ENCODE data around the gene EVA1A.

EVA1A gene

DNA sequence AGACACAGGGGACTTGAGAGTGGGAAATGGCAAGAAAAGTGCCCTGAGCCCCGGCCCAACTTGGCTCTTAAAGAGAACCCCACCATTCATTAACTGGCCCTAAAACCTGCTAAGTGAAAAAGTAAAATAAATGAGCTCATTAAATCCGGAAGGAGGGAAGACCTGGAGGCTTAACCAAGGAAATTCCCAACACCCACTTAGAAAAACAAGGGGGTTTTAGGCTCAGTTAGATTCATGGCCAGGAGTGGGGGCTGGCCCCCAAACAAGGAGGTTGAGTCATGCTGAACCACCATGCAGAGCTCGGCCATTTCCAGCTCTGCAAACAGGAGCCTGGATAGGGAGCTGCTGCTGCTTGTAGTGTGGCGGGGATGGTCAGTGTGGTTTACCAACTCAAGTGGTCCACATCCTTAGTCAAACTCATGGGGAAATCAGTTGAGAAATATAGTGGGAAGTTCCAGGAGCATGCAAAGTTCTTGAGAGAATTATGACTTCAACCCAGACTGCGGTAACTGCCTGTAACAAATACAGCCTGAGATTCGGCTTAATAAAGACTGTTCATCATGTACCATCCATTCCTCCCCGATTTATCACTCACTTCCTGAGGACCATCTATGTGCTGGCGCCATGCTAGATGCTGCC, 46.1 kb upstream of the EVA1A start:
- TF ChIP-seq, protein P1, sequence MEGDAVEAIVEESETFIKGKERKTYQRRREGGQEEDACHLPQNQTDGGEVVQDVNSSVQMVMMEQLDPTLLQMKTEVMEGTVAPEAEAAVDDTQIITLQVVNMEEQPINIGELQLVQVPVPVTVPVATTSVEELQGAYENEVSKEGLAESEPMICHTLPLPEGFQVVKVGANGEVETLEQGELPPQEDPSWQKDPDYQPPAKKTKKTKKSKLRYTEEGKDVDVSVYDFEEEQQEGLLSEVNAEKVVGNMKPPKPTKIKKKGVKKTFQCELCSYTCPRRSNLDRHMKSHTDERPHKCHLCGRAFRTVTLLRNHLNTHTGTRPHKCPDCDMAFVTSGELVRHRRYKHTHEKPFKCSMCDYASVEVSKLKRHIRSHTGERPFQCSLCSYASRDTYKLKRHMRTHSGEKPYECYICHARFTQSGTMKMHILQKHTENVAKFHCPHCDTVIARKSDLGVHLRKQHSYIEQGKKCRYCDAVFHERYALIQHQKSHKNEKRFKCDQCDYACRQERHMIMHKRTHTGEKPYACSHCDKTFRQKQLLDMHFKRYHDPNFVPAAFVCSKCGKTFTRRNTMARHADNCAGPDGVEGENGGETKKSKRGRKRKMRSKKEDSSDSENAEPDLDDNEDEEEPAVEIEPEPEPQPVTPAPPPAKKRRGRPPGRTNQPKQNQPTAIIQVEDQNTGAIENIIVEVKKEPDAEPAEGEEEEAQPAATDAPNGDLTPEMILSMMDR (IDR thresholded peaks at IDR 0.05; ENCODE audit: extremely low read depth, missing control alignments): no peak
- no peak for DNase-seq (ENCODE audit: low spot score)

DNA sequence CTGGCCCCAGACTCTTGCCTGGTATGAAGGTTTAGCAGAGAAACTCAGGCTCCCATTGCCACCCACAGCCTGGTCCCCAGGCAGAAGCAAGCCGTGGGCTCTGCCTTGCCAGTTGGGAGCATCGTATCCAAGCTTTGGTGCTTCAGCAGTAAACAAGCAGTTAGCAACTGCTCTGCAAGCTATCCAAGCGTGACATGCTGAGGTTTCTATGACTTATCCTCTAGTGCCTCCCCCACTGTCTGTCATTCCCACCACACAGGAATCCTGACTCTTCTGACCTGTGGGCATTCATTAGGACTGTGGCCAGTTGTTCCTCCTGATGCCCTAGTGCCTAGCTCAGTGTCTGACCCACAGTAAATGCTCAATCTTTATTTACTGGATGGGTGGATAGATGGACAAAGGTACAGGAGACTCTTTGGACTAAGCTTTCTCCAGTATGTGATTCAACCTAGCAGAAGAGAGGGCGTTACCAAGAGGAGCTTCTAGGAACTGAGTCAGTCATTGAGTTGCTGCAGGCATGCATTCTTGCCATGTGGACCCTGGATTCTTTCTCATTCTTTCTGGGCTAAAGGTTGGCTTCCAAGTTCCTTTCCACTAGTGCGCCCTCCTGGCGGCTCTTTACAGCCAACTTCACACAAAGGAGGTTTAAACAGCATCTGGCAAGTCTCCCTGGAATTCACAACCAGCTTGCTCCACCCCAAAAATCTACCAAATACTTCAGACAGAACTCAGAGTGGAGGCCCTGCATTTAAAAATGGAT, 45.2 kb upstream of the EVA1A start:
- TF ChIP-seq, protein P1 (IDR thresholded peaks at IDR 0.05; ENCODE audit: extremely low read depth, missing control alignments): no peak
- no peak for DNase-seq (ENCODE audit: low spot score)

DNA sequence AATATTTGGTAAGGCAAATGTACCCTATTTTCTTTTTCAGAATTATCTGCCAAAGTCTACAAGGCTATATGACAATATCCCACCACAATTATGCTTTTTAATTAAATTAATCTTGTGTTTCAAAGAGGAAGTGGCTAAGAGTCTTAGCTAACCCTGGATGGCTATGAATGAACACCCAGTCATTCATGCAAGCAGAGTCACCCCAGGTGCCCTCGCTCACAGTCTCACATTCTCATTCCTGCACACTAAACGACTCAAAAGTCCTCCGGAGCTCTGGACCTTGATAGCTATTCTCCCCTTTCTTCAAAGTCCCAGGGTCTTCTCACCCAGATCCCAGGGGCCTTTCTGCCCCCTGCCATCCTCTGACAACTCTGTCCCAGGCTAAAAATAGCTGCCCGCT, 43.7 kb upstream of the EVA1A start:
- DNase-seq (ENCODE audit: low spot score): no peak
- TF ChIP-seq, protein P1 (IDR thresholded peaks at IDR 0.05; ENCODE audit: extremely low read depth, missing control alignments): no peak

DNA sequence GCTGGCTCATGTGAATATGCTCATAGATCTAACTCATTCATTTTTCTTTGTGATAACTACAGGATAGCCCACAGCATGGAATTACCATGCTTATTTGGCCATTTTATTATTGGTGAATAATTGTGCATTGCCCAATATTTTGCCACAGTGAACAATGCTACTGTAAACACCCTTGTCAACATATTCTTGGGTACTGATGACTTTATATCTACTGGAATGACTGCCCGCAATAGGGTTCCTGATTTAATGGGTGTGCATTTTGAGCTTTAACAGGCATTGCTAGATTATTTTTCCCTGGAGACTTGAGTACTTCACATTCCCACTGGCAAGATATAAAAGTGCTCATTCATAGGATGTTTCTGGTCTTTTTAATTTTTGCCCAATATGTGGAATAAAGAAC, 42.7 kb upstream of the EVA1A start:
- TF ChIP-seq, protein P1 (IDR thresholded peaks at IDR 0.05; ENCODE audit: extremely low read depth, missing control alignments): no peak
- no peak for DNase-seq (ENCODE audit: low spot score)

DNA sequence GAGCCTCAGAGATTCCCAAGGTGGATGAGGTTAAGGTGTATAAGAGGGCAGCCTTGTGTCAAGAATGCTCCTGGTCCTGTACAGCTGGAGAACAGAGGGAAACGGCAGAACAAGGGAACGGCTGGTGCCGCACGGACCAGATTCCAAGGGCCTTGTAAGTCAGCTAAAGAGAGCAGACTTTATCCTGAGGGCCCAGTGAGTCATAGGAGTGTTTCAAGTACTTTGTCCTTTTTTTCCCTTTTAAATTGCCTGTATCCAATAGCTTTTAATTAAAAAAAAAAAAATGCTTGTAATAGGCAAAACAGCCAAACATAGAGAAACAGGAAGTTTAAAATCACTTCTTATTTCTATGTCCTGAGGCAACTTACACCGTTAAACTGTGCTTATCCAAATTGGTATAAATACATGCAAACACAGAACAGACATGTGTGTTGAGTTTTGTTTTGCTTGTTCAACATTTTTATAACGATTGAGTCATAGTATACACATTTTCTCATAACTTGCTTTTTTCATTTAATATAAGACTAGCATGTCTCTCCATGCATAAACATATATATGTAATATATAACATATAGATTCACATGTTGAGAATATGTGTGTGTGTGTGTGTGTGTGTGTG, 42.1 kb upstream of the EVA1A start:
- TF ChIP-seq, protein P1 (IDR thresholded peaks at IDR 0.05; ENCODE audit: extremely low read depth, missing control alignments): no peak
- no peak for DNase-seq (ENCODE audit: low spot score)

DNA sequence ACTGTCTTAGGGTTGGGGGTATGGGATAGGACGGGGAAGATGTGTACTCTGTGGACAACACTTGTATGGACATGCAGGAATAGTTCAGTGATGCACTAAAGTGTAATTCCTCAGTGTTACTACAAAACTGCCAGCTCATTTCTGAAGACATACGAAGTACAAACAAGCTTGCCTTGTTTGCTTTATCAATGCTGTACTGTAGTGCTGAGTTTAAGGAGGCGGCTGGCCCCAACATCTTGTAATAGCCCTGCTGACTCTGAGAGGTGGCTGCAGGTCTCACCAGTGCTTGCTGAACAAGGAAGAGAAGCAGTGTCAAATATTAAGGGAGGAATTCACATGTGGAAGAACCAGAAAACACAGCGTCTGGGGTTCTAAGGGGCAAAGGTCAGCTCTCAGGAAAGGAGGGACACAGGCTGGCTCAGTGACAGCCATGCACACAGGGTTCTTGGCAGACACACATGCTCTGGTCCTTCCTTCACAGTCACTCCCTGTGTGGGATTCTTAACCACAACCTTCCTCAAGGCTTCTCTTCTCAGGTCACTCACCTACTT, 39.8 kb upstream of the EVA1A start:
- TF ChIP-seq, protein P1 (IDR thresholded peaks at IDR 0.05; ENCODE audit: extremely low read depth, missing control alignments): no peak
- DNase-seq (ENCODE audit: low spot score): no peak

Data from GM20000 (cell line).